ENCODE measurements around the gene FARS2. TPM values are rescaled to one million over a fixed set of nuclear protein-coding genes. Genes with fewer than 3 reads are reported as not detected.

Gene FARS2
- total and polyA plus RNA-seq, 12 donors = 7.6 to 22.4 (median 20.8) TPM

- peaks cover 0 to 19% (median 6%) of the 10 kb centered on the region in 9 donors for H3K4me1 ChIP-seq
- no peaks in the 10 kb centered on the region for H3K27me3 ChIP-seq
- no peak for ATAC-seq
- intact Hi-C loops (cut with DNase I) = loop anchor here in 4 of 10 donors (5.0 to 10.0 kb wide), 3 partner anchors 296 to 1076 kb away; no protein-coding TSS in a partner anchor
- no peak for DNase-seq
- no peak overlapping the region for H3K27ac ChIP-seq
- no peak for TF ChIP-seq CTCF (IDR thresholded peaks at IDR 0.05)
- H3K36me3 ChIP-seq = no peaks in the 10 kb centered on the region
- WGBS, 2 donors = 84 to 86% methylated on average over 4 of the region's 4 CpGs
- no peak overlapping the region for H3K4me3 ChIP-seq
- no peaks in the 10 kb centered on the region for H3K9me3 ChIP-seq
Measured at GRCh38 chr6:5468586-5468985, 207.3 kb downstream of the FARS2 start.

GRCh38 chr6:5469101-5469846 lies 208.0 kb downstream of the FARS2 start:
- intact Hi-C loops (cut with DNase I) = loop anchor here in 4 of 10 donors (5.0 to 10.0 kb wide), 3 partner anchors 296 to 1076 kb away; no protein-coding TSS in a partner anchor
- no peak for DNase-seq
- no peak for ATAC-seq
- Histone ChIP-seq H3K36me3 (no peaks in the 10 kb centered on the region), H3K9me3 (no peaks in the 10 kb centered on the region), H3K4me3 (no peak overlapping the region), H3K27ac (no peak overlapping the region), H3K27me3 (no peaks in the 10 kb centered on the region), H3K4me1 (peaks cover 0 to 19% (median 6%) of the 10 kb centered on the region in 9 donors)
- no peak for TF ChIP-seq CTCF (IDR thresholded peaks at IDR 0.05)
- WGBS, 2 donors = 72 to 80% methylated on average over 14 of the region's 14 CpGs

GRCh38 chr6:5471044-5471443 lies 209.7 kb downstream of the FARS2 start:
- DNase-seq = peak; percentile 48 to 59
- peak overlapping the region in 1 of 10 donors; percentile 18 for H3K4me3 ChIP-seq
- intact Hi-C loops (cut with DNase I) = loop anchor here in 6 of 10 donors (1.0 to 10.0 kb wide), 6 partner anchors 291 to 1074 kb away; no protein-coding TSS in a partner anchor
- ATAC-seq = peak; percentile 70 to 91 (median 86)
- no peak overlapping the region for H3K27ac ChIP-seq
- no peaks in the 10 kb centered on the region for H3K9me3 ChIP-seq
- WGBS, 2 donors = 9 to 11% methylated on average over 8 of the region's 8 CpGs
- no peaks in the 10 kb centered on the region for H3K27me3 ChIP-seq
- H3K36me3 ChIP-seq = no peaks in the 10 kb centered on the region
- peak; percentile 58 to 95 (median 88) for TF ChIP-seq CTCF (IDR thresholded peaks at IDR 0.05)
- peaks cover 0 to 19% (median 6%) of the 10 kb centered on the region in 9 donors for H3K4me1 ChIP-seq

DNA sequence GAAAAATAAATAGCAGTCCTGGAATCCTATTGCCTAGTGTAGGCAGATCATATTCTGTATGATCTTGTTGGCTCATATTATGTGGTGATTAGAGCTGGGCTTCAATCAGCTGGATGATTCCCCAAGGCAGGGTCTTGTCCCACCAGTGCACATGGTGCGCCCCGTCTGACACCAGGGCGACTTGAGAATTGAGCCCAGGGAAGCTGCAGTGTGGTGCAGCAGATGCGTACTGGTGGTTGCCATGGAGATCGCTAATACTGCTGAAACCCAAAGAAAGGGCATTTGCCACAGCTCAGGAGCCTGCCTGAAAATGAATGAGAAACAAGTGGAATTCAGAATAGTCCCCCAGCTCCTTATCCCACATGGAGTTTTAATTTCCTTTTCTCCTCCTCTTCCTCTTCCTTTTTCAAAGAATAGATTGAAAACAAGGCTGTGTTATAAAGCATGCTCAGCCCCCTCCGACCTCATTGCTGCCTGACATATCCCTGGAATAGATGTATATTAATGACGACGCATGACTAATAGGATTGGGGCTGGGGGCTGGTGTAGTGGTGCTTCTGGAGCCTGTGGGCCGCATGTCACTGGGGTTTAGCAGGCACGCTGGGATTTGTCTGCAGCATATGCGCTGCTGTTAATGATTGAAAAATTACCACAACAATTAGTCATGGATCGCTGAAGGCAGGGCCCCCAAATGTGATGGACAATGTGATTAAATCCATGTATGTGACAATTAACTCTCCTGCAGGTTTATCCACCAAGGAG lies 210.5 kb downstream of the FARS2 start:
- Histone ChIP-seq H3K9me3 (no peaks in the 10 kb centered on the region), H3K27me3 (no peaks in the 10 kb centered on the region), H3K4me3 (peak overlapping the region in 1 of 10 donors; percentile 18), H3K36me3 (no peaks in the 10 kb centered on the region), H3K4me1 (peaks cover 0 to 18% (median 1%) of the 10 kb centered on the region in 9 donors), H3K27ac (no peak overlapping the region)
- no peak for TF ChIP-seq CTCF (IDR thresholded peaks at IDR 0.05)
- DNase-seq (no peak), ATAC-seq (peak in 4 of 8 donors; percentile 7 to 57 (median 34))
- intact Hi-C loops (cut with DNase I) = loop anchor here in 6 of 10 donors (1.0 to 10.0 kb wide), 6 partner anchors 290 to 1073 kb away; no protein-coding TSS in a partner anchor
- WGBS, 2 donors = 65 to 87% methylated on average over 12 of the region's 12 CpGs

Data from heart right ventricle (tissue), 16 donors.